Endothelial cell of umbilical vein (primary cell): ENCODE data around the gene DERA. TPM values are rescaled to one million over a fixed set of nuclear protein-coding genes. Genes with fewer than 3 reads are reported as not detected.
"Not testable (repeated sequence)": the region's sequence is repeated elsewhere in the genome, so short reads cannot be mapped to it uniquely, and the experiment has no call there.

Experiments used
- BruUV-seq: library from RNA; stranded (reverse); fragments of 400-500 nt; replicated peaks from 2 replicates; lab custom pipeline; 2021; lab: Mats Ljungman, UMichigan
- CTCF ChIA-PET: fragments of 300-600, 350-600 bp; sonication (Branson Sonifier 250); formaldehyde crosslinking; loops from one replicate; lab custom pipeline; 2021; ENCODE audit warnings: antibody characterized with exemption, inconsistent platforms; lab: Charles Lee
- POLR2A ChIA-PET: fragments of 300-600, 350-600 bp; sonication (Branson Sonifier 250); formaldehyde crosslinking; loops from one replicate; lab custom pipeline; 2021; ENCODE audit warnings: antibody characterized with exemption, inconsistent platforms; lab: Charles Lee
- DNase-seq: peaks from one replicate; pipeline ENCODE4 v3.0.0-alpha.2; 2011; ENCODE audit warnings: low read depth, low spot score
- FAIRE-seq: peaks from 2 replicates; lab custom pipeline; 2011; peaks lifted over from hg19 to GRCh38; lab: Jason Lieb, UNC
- H2AFZ ChIP-seq: 2 replicates; pipeline ENCODE4 v1.6.0; 2012; ENCODE audit warnings: low read depth, low read length, control low read depth, inconsistent platforms
- H3K27ac ChIP-seq: 2 replicates; pipeline ENCODE4 v1.5.1; 2011; ENCODE audit warnings: low read depth, mild to moderate bottlenecking, control low read depth, low read length, moderate library complexity; ENCODE audit not compliant: insufficient read depth
- H3K27me3 ChIP-seq, 2 experiments: 2 replicates each; pipeline versions ENCODE4 v1.6.0 to v1.6.1; 2011; ENCODE audit warnings: low read length in 2 of 2, mixed read lengths in 1 of 2; ENCODE audit not compliant: control insufficient read depth in 2 of 2, insufficient read depth in 2 of 2
- H3K36me3 ChIP-seq, 2 experiments: 2 replicates in 1 of 2; 3 replicates in 1 of 2; pipeline ENCODE4 v1.5.1; 2011; ENCODE audit warnings: low read length in 2 of 2, mild to moderate bottlenecking in 1 of 2, moderate library complexity in 1 of 2; ENCODE audit not compliant: control insufficient read depth in 2 of 2, insufficient read depth in 2 of 2; ENCODE audit errors: extremely low read depth in 1 of 2
- H3K4me1 ChIP-seq: 3 replicates; pipeline ENCODE4 v1.5.1; 2011; ENCODE audit warnings: mild to moderate bottlenecking, low read length; ENCODE audit not compliant: control insufficient read depth, insufficient read depth; ENCODE audit errors: extremely low read depth
- H3K4me2 ChIP-seq: 2 replicates; pipeline ENCODE4 v1.6.1; 2011; ENCODE audit warnings: low read length, control low read depth, mixed read lengths; ENCODE audit not compliant: insufficient read depth
- H3K4me3 ChIP-seq, 3 experiments: fragments of 200-600 bp in 1 of 3; sonication (generic), shearing (Covaris generic) in 1 of 3; replicated peaks in 1 of 3; 2 replicates each; pipeline ENCODE4 v1.5.1; 2011 to 2016; ENCODE audit warnings: control low read depth in 3 of 3, low read length in 3 of 3, mild to moderate bottlenecking in 2 of 3, inconsistent platforms in 1 of 3, low read depth in 1 of 3, moderate library complexity in 1 of 3; ENCODE audit not compliant: insufficient read depth in 1 of 3
- H3K79me2 ChIP-seq: 2 replicates; pipeline ENCODE4 v1.6.0; 2012; ENCODE audit warnings: low read length, inconsistent platforms; ENCODE audit not compliant: control insufficient read depth, insufficient read depth
- H3K9ac ChIP-seq: replicated peaks from 2 replicates; pipeline ENCODE3; 2011; ENCODE audit warnings: low read length, control low read depth; ENCODE audit not compliant: insufficient read depth; ENCODE audit errors: extremely low read depth
- H3K9me1 ChIP-seq: replicated peaks from 3 replicates; pipeline ENCODE4 v1.6.0; 2011; ENCODE audit warnings: mild to moderate bottlenecking, low read length; ENCODE audit not compliant: control insufficient read depth, insufficient read depth; ENCODE audit errors: extremely low read depth
- H3K9me3 ChIP-seq: replicated peaks from 2 replicates; pipeline ENCODE4 v1.5.1; 2012; ENCODE audit warnings: low read length, inconsistent platforms; ENCODE audit not compliant: control insufficient read depth, insufficient read depth
- H4K20me1 ChIP-seq: replicated peaks from 2 replicates; pipeline ENCODE3; 2011; ENCODE audit warnings: mild to moderate bottlenecking, low read length; ENCODE audit not compliant: control insufficient read depth, insufficient read depth; ENCODE audit errors: extremely low read depth
- CTCF ChIP-seq, 2 donors: IDR thresholded peaks; 1 replicate in 1 of 2; 2 replicates in 1 of 2; pipeline ENCODE4 v1.5.1; 2011; ENCODE audit warnings: low read length in 2 of 2, mild to moderate bottlenecking in 2 of 2, moderate library complexity in 2 of 2, control low read depth in 1 of 2, inconsistent platforms in 1 of 2, low read depth in 1 of 2; ENCODE audit not compliant: insufficient read depth in 1 of 2; ENCODE audit errors: extremely low read depth in 1 of 2
- EZH2 ChIP-seq: IDR thresholded peaks from 2 replicates; pipeline ENCODE4 v1.6.1; 2012; ENCODE audit warnings: borderline replicate concordance, low read depth, mild to moderate bottlenecking, moderate library complexity, low read length, inconsistent platforms; ENCODE audit not compliant: severe bottlenecking
- FOS ChIP-seq: IDR thresholded peaks from 2 replicates; pipeline ENCODE4 v1.6.1; 2011; ENCODE audit warnings: mild to moderate bottlenecking, low read length, moderate library complexity, borderline replicate concordance; ENCODE audit not compliant: insufficient read depth
- GATA2 ChIP-seq: IDR thresholded peaks from 2 replicates; pipeline ENCODE4 v1.7.0; 2011; ENCODE audit warnings: low read depth, mild to moderate bottlenecking, moderate library complexity, mixed read lengths, low read length; ENCODE audit not compliant: insufficient read length, insufficient read depth
- JUN ChIP-seq: IDR thresholded peaks from 2 replicates; pipeline ENCODE4 v1.6.1; 2011; ENCODE audit warnings: borderline replicate concordance, low read depth; ENCODE audit not compliant: insufficient read length, insufficient read depth
- MAX ChIP-seq: IDR thresholded peaks from 2 replicates; pipeline ENCODE4 v1.6.1; 2011; ENCODE audit not compliant: insufficient read depth, insufficient read length
- MYC ChIP-seq: IDR thresholded peaks from one replicate; pipeline ENCODE4 v1.6.1; 2011; ENCODE audit warnings: mild to moderate bottlenecking, low read depth, low read length
- POLR2A ChIP-seq: IDR thresholded peaks from 2 replicates; pipeline ENCODE4 v1.6.1; 2012; ENCODE audit warnings: low read depth, mild to moderate bottlenecking, control low read depth, low read length
- POLR2AphosphoS5 ChIP-seq: IDR thresholded peaks from 2 replicates; pipeline ENCODE4 v1.6.1; 2012; ENCODE audit warnings: low read depth, mild to moderate bottlenecking, control low read depth, low read length, moderate library complexity; ENCODE audit not compliant: insufficient read depth
- dilution Hi-C: fragments of 300-500 bp; cut with MboI; formaldehyde crosslinking; loops from one replicate; pipeline ENCODE4 v1.15.0; 2019; ENCODE audit warnings: low sequenced_read_pairs; ENCODE audit not compliant: extremely low pct_ligation_motif_present
- intact Hi-C: fragments of 100-400 bp; cut with micrococcal nuclease; formaldehyde crosslinking; loops from one replicate; pipeline ENCODE4 v1.10.0; 2022
- polyA plus RNA-seq, 4 experiments: library from polyadenylated mRNA; depleted of rRNA in 3 of 4; stranded (reverse) in 3 of 4; unstranded in 1 of 4; fragments of >200 nt; gene quantifications; 2 replicates each; pipeline versions ENCODE4 v1.2.1 to v1.2.3, GENCODE V29; 2011 to 2012; ENCODE audit warnings: missing spikeins in 1 of 4
- total RNA-seq: library from RNA; stranded (reverse); gene quantifications from 2 replicates; pipeline ENCODE4 v1.2.3, GENCODE V29; 2021

The DERA gene
- total and polyA plus RNA-seq, 2 donors (not counting 3 experiments of a cell fraction or from before 2014, with no cell fraction given), result 19.8 to 41.5 TPM

- Histone ChIP-seq H3K4me3 (no peak overlapping the region), H3K4me1 (no peaks in the 10 kb centered on the region), H3K36me3 (no peaks in the 10 kb centered on the region), H3K27ac (no peak overlapping the region), H3K27me3 (no peaks in the 10 kb centered on the region), H3K9me1 (no peaks in the 10 kb centered on the region), H3K4me2 (no peak overlapping the region), H3K9ac (no peak overlapping the region), H3K9me3 (no peaks in the 10 kb centered on the region), H3K79me2 (peaks cover 10% of the 10 kb centered on the region), H4K20me1 (no peaks in the 10 kb centered on the region), H2AFZ (no peak overlapping the region)
- TF ChIP-seq MAX (no peak), CTCF (IDR thresholded peaks at IDR 0.05; ENCODE audit: extremely low read depth in 1 of 2, insufficient read depth in 1 of 2, low read depth in 1 of 2, low read length in 2 of 2) (no peak), GATA2 (no peak), MYC (no peak), POLR2AphosphoS5 (no peak), POLR2A (no peak), FOS (no peak), JUN (no peak), EZH2 (no peak)
- dilution Hi-C loops, result no loop called here
- CTCF ChIA-PET, result interaction anchor here (0.9 to 1.3 kb wide), 2 partner anchors 13 to 25 kb away, joined by 3 to 4 read pairs; no protein-coding TSS in a partner anchor
- DNase-seq (no peak), FAIRE-seq (no peak)
- intact Hi-C loops, result no loop called here
- POLR2A ChIA-PET, result no interaction called here
- BruUV-seq, result no TSS peak
These were observed 31.3 kb downstream of the DERA start for GRCh38 chr12:15942475-15942874.

GRCh38 chr12:15943519-15943918 is 32.4 kb downstream of the DERA start:
- peaks cover 10% of the 10 kb centered on the region for H3K79me2 ChIP-seq
- H4K20me1 ChIP-seq, H3K9me3 ChIP-seq, H3K4me3 ChIP-seq, H3K9ac ChIP-seq, H3K4me2 ChIP-seq, DNase-seq, H3K27ac ChIP-seq, H3K4me1 ChIP-seq, intact Hi-C loops, POLR2A ChIA-PET, H3K36me3 ChIP-seq, FAIRE-seq, BruUV-seq, dilution Hi-C loops, H2AFZ ChIP-seq, H3K27me3 ChIP-seq, H3K9me1 ChIP-seq: not testable (repeated sequence)
- CTCF ChIA-PET, result interaction anchor here (0.9 to 1.3 kb wide), 2 partner anchors 15 to 26 kb away, joined by 3 to 4 read pairs; no protein-coding TSS in a partner anchor

GRCh38 chr12:15948461-15948860 is 37.3 kb downstream of the DERA start:
- H3K4me2 ChIP-seq, POLR2A ChIA-PET, H3K4me3 ChIP-seq, H3K27me3 ChIP-seq, dilution Hi-C loops, BruUV-seq, H3K9me1 ChIP-seq, H3K4me1 ChIP-seq, H2AFZ ChIP-seq, H3K9ac ChIP-seq, FAIRE-seq, H3K36me3 ChIP-seq, intact Hi-C loops, H3K9me3 ChIP-seq, H3K27ac ChIP-seq, H4K20me1 ChIP-seq, DNase-seq: not testable (repeated sequence)
- H3K79me2 ChIP-seq, result peaks cover 11% of the 10 kb centered on the region
- CTCF ChIA-PET, result interaction anchor here (0.8 kb wide), 1 partner anchor 10 kb away, joined by 3 read pairs; no protein-coding TSS in a partner anchor
